BJ (cell line): ENCODE measurements around the gene ESRRA. TPM values are rescaled to one million over a fixed set of nuclear protein-coding genes. Genes with fewer than 3 reads are reported as not detected.

ENCODE experiments used
- CTCF ChIA-PET: fragments of 350-600 bp; formaldehyde crosslinking; extraction: SDS; loops from one replicate; lab custom pipeline; 2021; ENCODE audit warnings: antibody characterized with exemption, inconsistent platforms; lab: Yijun Ruan, JAX
- POLR2A ChIA-PET: fragments of 300-600 bp; sonication (Branson Sonifier 250); formaldehyde crosslinking; extraction: SDS; loops from one replicate; lab custom pipeline; 2021; ENCODE audit warnings: antibody characterized with exemption; lab: Charles Lee
- DNase-seq: peaks from one replicate; pipeline ENCODE4 v3.0.0-alpha.2; 2011; ENCODE audit warnings: low read depth
- H3K27me3 ChIP-seq: 2 replicates; pipeline ENCODE4 v1.6.0; 2011; ENCODE audit warnings: low read length; ENCODE audit not compliant: control insufficient read depth, insufficient read depth
- H3K36me3 ChIP-seq: 2 replicates; pipeline ENCODE4 v1.5.1; 2011; ENCODE audit warnings: low read length; ENCODE audit not compliant: control insufficient read depth, insufficient read depth
- H3K4me3 ChIP-seq: 2 replicates; pipeline ENCODE4 v1.5.1; 2011; ENCODE audit warnings: low read depth, mild to moderate bottlenecking, control low read depth, low read length
- polyA plus RNA-seq: library from polyadenylated mRNA; depleted of rRNA; stranded (reverse); fragments of >200 nt; gene quantifications from 2 replicates; pipeline ENCODE4 v1.2.3, GENCODE V29; 2011
- TF ChIP-seq, protein P1 (sequence below): IDR thresholded peaks from 2 replicates; pipeline ENCODE4 v1.5.1; 2011; ENCODE audit warnings: low read depth, mild to moderate bottlenecking, control low read depth, inconsistent platforms, low read length, moderate library complexity; ENCODE audit not compliant: insufficient read depth

ESRRA gene
- polyA plus RNA-seq, 1 experiment = 17.4 TPM

DNA sequence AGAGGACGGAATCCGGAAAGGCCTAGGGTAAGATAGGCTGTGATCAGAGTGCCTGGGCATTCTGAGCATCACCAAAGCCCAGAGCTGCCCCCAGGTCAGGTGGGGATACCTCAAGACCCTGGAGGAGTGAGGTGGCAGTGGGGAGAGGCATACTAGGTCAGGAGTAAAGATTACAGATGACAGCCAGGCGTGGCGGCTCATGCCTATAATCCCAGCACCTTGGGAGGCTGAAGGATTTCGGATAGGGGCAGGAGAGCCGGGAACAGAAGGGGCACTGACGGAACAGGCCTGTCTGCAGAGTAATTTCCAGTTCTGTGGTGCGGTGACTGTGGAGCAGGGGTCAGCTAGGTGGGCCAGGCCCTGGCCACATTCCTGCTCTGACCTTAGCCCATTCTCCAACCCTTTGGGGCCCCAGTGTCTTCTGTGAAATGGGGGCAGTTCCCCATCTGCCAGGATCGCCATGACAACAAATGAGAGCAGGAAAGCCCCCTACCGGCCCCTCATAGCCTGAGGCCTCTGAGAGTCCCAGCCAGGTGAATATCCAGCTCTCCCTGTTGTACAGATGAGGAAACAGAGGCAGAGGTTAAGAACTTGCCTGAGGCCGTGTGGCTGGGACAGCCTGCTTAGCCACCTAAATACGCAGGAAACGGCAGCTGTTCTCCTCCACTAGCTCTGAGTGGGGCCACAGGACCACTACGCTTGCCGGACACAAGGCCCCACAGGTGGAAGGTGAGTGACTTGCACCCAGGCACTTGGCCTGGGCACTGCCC lies 30.1 kb upstream of the ESRRA start:
- H3K27me3 ChIP-seq = no peaks in the 10 kb centered on the region
- H3K4me3 ChIP-seq = no peak overlapping the region
- no peak for DNase-seq
- TF ChIP-seq, protein P1, sequence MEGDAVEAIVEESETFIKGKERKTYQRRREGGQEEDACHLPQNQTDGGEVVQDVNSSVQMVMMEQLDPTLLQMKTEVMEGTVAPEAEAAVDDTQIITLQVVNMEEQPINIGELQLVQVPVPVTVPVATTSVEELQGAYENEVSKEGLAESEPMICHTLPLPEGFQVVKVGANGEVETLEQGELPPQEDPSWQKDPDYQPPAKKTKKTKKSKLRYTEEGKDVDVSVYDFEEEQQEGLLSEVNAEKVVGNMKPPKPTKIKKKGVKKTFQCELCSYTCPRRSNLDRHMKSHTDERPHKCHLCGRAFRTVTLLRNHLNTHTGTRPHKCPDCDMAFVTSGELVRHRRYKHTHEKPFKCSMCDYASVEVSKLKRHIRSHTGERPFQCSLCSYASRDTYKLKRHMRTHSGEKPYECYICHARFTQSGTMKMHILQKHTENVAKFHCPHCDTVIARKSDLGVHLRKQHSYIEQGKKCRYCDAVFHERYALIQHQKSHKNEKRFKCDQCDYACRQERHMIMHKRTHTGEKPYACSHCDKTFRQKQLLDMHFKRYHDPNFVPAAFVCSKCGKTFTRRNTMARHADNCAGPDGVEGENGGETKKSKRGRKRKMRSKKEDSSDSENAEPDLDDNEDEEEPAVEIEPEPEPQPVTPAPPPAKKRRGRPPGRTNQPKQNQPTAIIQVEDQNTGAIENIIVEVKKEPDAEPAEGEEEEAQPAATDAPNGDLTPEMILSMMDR = no peak
- peaks cover 11% of the 10 kb centered on the region for H3K36me3 ChIP-seq
- CTCF ChIA-PET = interaction anchor here (0.5 to 1.3 kb wide), 3 partner anchors 23 to 130 kb away, joined by 3 read pairs; no protein-coding TSS in a partner anchor
- POLR2A ChIA-PET = no interaction called here

GRCh38 chr11:64275841-64276240 lies 29.5 kb upstream of the ESRRA start:
- TF ChIP-seq, protein P1 = no peak
- DNase-seq = no peak
- peaks cover 11% of the 10 kb centered on the region for H3K36me3 ChIP-seq
- no peaks in the 10 kb centered on the region for H3K27me3 ChIP-seq
- POLR2A ChIA-PET = no interaction called here
- H3K4me3 ChIP-seq = no peak overlapping the region
- CTCF ChIA-PET = interaction anchor here (0.5 to 3.7 kb wide), 4 partner anchors 25 to 130 kb away, joined by 3 to 14 read pairs (median 4); no protein-coding TSS in a partner anchor

GRCh38 chr11:64276653-64277431 lies 28.5 kb upstream of the ESRRA start:
- POLR2A ChIA-PET = no interaction called here
- no peak for DNase-seq
- H3K4me3 ChIP-seq = no peak overlapping the region

GRCh38 chr11:64278576-64279190 lies 26.6 kb upstream of the ESRRA start:
- POLR2A ChIA-PET = no interaction called here
- DNase-seq = no peak
- Histone ChIP-seq H3K4me3 (no peak overlapping the region), H3K36me3 (peaks cover 13% of the 10 kb centered on the region), H3K27me3 (no peaks in the 10 kb centered on the region)
- CTCF ChIA-PET = interaction anchor here (0.9 to 3.7 kb wide), 5 partner anchors 9 to 74 kb away, joined by 3 to 14 read pairs (median 5); no protein-coding TSS in a partner anchor
- TF ChIP-seq, protein P1 = no peak

More at GRCh38 chr11:64276653-64277431, 28.5 kb upstream of the ESRRA start:
- H3K36me3 ChIP-seq = peaks cover 11% of the 10 kb centered on the region
- no peaks in the 10 kb centered on the region for H3K27me3 ChIP-seq
- TF ChIP-seq, protein P1 = no peak
- CTCF ChIA-PET = interaction anchor here (0.6 to 3.7 kb wide), 3 partner anchors 9 to 26 kb away, joined by 3 to 14 read pairs (median 4); no protein-coding TSS in a partner anchor
